ENCODE results near the gene KLHL22. TPM values are rescaled to one million over a fixed set of nuclear protein-coding genes. Genes with fewer than 3 reads are reported as not detected.

The KLHL22 gene
- total and polyA plus RNA-seq, 2 of the 13 experiments (the other 11 are each of a cell fraction or from before 2014, with no cell fraction given): 10.9 to 14.8 TPM

- TF ChIP-seq ZNF784 (CRISPR knock-in tag; IDR thresholded peaks at IDR 0.05; ENCODE audit: borderline replicate concordance): 0 out of 2 replicates have a peak, but pooled peaks have one; percentile 42
- no peak for TF ChIP-seq SKIL (CRISPR knock-in tag; IDR thresholded peaks at IDR 0.05; ENCODE audit: borderline replicate concordance)
- peak; percentile 68; the same call in 1 of the 2 replicates for TF ChIP-seq YEATS2 (CRISPR knock-in tag; IDR thresholded peaks at IDR 0.05; ENCODE audit: borderline replicate concordance)
- peak; percentile 81 for TF ChIP-seq IKZF5 (CRISPR knock-in tag; IDR thresholded peaks at IDR 0.05)
- TF ChIP-seq TAF15 (IDR thresholded peaks at IDR 0.05; ENCODE audit: low read depth, low read length, poor library complexity, severe bottlenecking): no peak
- no peak for TF ChIP-seq ZNF720 (CRISPR knock-in tag; IDR thresholded peaks at IDR 0.05)
- TF ChIP-seq ZNF747 (CRISPR knock-in tag; IDR thresholded peaks at IDR 0.05; ENCODE audit: borderline replicate concordance): 0 out of 2 replicates have a peak, but pooled peaks have one; percentile 35
- TF ChIP-seq STAT6 (CRISPR knock-in tag; IDR thresholded peaks at IDR 0.05; ENCODE audit: borderline replicate concordance): no peak
- peak; percentile 40; the same call in 1 of the 2 replicates for TF ChIP-seq ETV5 (CRISPR knock-in tag; IDR thresholded peaks at IDR 0.05; ENCODE audit: borderline replicate concordance)
- TF ChIP-seq DMTF1 (CRISPR knock-in tag; IDR thresholded peaks at IDR 0.05): no peak
- TF ChIP-seq ZXDC (CRISPR knock-in tag; IDR thresholded peaks at IDR 0.05): no peak
- no peak for TF ChIP-seq ZNF562 (CRISPR knock-in tag; IDR thresholded peaks at IDR 0.05; ENCODE audit: borderline replicate concordance)
- TF ChIP-seq ESRRA (CRISPR knock-in tag; IDR thresholded peaks at IDR 0.05; ENCODE audit: low read depth): no peak
- no peak for TF ChIP-seq AGO2 (optimal IDR thresholded peaks at IDR 0.05; ENCODE audit: low read depth, low read length)
Measured at GRCh38 chr22:20393705-20394476, 101.7 kb downstream of the KLHL22 start, which contains the start of gene ZNF74 (continued).

All from HepG2 (cell line).